Endothelial cell of umbilical vein (primary cell): ENCODE results near the gene UPK3A. TPM values are rescaled to one million over a fixed set of nuclear protein-coding genes. Genes with fewer than 3 reads are reported as not detected.
"Not testable (repeated sequence)": the region's sequence is repeated elsewhere in the genome, so short reads cannot be mapped to it uniquely, and the experiment has no call there.

Source experiments
- BruUV-seq: library from RNA; stranded (reverse); fragments of 400-500 nt; replicated peaks from 2 replicates; lab custom pipeline; 2021; lab: Mats Ljungman, UMichigan
- CTCF ChIA-PET: fragments of 300-600, 350-600 bp; sonication (Branson Sonifier 250); formaldehyde crosslinking; loops from one replicate; lab custom pipeline; 2021; ENCODE audit warnings: antibody characterized with exemption, inconsistent platforms; lab: Charles Lee
- POLR2A ChIA-PET: fragments of 300-600, 350-600 bp; sonication (Branson Sonifier 250); formaldehyde crosslinking; loops from one replicate; lab custom pipeline; 2021; ENCODE audit warnings: antibody characterized with exemption, inconsistent platforms; lab: Charles Lee
- DNase-seq: peaks from one replicate; pipeline ENCODE4 v3.0.0-alpha.2; 2011; ENCODE audit warnings: low read depth, low spot score
- FAIRE-seq: peaks from 2 replicates; lab custom pipeline; 2011; peaks lifted over from hg19 to GRCh38; lab: Jason Lieb, UNC
- H2AFZ ChIP-seq: 2 replicates; pipeline ENCODE4 v1.6.0; 2012; ENCODE audit warnings: low read depth, low read length, control low read depth, inconsistent platforms
- H3K27ac ChIP-seq: 2 replicates; pipeline ENCODE4 v1.5.1; 2011; ENCODE audit warnings: low read depth, mild to moderate bottlenecking, control low read depth, low read length, moderate library complexity; ENCODE audit not compliant: insufficient read depth
- H3K27me3 ChIP-seq, 2 experiments: 2 replicates each; pipeline versions ENCODE4 v1.6.0 to v1.6.1; 2011; ENCODE audit warnings: low read length in 2 of 2, mixed read lengths in 1 of 2; ENCODE audit not compliant: control insufficient read depth in 2 of 2, insufficient read depth in 2 of 2
- H3K36me3 ChIP-seq, 2 experiments: 2 replicates in 1 of 2; 3 replicates in 1 of 2; pipeline ENCODE4 v1.5.1; 2011; ENCODE audit warnings: low read length in 2 of 2, mild to moderate bottlenecking in 1 of 2, moderate library complexity in 1 of 2; ENCODE audit not compliant: control insufficient read depth in 2 of 2, insufficient read depth in 2 of 2; ENCODE audit errors: extremely low read depth in 1 of 2
- H3K4me1 ChIP-seq: 3 replicates; pipeline ENCODE4 v1.5.1; 2011; ENCODE audit warnings: mild to moderate bottlenecking, low read length; ENCODE audit not compliant: control insufficient read depth, insufficient read depth; ENCODE audit errors: extremely low read depth
- H3K4me2 ChIP-seq: 2 replicates; pipeline ENCODE4 v1.6.1; 2011; ENCODE audit warnings: low read length, control low read depth, mixed read lengths; ENCODE audit not compliant: insufficient read depth
- H3K4me3 ChIP-seq, 3 experiments: fragments of 200-600 bp in 1 of 3; sonication (generic), shearing (Covaris generic) in 1 of 3; replicated peaks in 1 of 3; 2 replicates each; pipeline ENCODE4 v1.5.1; 2011 to 2016; ENCODE audit warnings: control low read depth in 3 of 3, low read length in 3 of 3, mild to moderate bottlenecking in 2 of 3, inconsistent platforms in 1 of 3, low read depth in 1 of 3, moderate library complexity in 1 of 3; ENCODE audit not compliant: insufficient read depth in 1 of 3
- H3K79me2 ChIP-seq: 2 replicates; pipeline ENCODE4 v1.6.0; 2012; ENCODE audit warnings: low read length, inconsistent platforms; ENCODE audit not compliant: control insufficient read depth, insufficient read depth
- H3K9ac ChIP-seq: replicated peaks from 2 replicates; pipeline ENCODE3; 2011; ENCODE audit warnings: low read length, control low read depth; ENCODE audit not compliant: insufficient read depth; ENCODE audit errors: extremely low read depth
- H3K9me1 ChIP-seq: replicated peaks from 3 replicates; pipeline ENCODE4 v1.6.0; 2011; ENCODE audit warnings: mild to moderate bottlenecking, low read length; ENCODE audit not compliant: control insufficient read depth, insufficient read depth; ENCODE audit errors: extremely low read depth
- H3K9me3 ChIP-seq: replicated peaks from 2 replicates; pipeline ENCODE4 v1.5.1; 2012; ENCODE audit warnings: low read length, inconsistent platforms; ENCODE audit not compliant: control insufficient read depth, insufficient read depth
- H4K20me1 ChIP-seq: replicated peaks from 2 replicates; pipeline ENCODE3; 2011; ENCODE audit warnings: mild to moderate bottlenecking, low read length; ENCODE audit not compliant: control insufficient read depth, insufficient read depth; ENCODE audit errors: extremely low read depth
- EZH2 ChIP-seq: IDR thresholded peaks from 2 replicates; pipeline ENCODE4 v1.6.1; 2012; ENCODE audit warnings: borderline replicate concordance, low read depth, mild to moderate bottlenecking, moderate library complexity, low read length, inconsistent platforms; ENCODE audit not compliant: severe bottlenecking
- FOS ChIP-seq: IDR thresholded peaks from 2 replicates; pipeline ENCODE4 v1.6.1; 2011; ENCODE audit warnings: mild to moderate bottlenecking, low read length, moderate library complexity, borderline replicate concordance; ENCODE audit not compliant: insufficient read depth
- GATA2 ChIP-seq: IDR thresholded peaks from 2 replicates; pipeline ENCODE4 v1.7.0; 2011; ENCODE audit warnings: low read depth, mild to moderate bottlenecking, moderate library complexity, mixed read lengths, low read length; ENCODE audit not compliant: insufficient read length, insufficient read depth
- POLR2AphosphoS5 ChIP-seq: IDR thresholded peaks from 2 replicates; pipeline ENCODE4 v1.6.1; 2012; ENCODE audit warnings: low read depth, mild to moderate bottlenecking, control low read depth, low read length, moderate library complexity; ENCODE audit not compliant: insufficient read depth
- dilution Hi-C: fragments of 300-500 bp; cut with MboI; formaldehyde crosslinking; loops from one replicate; pipeline ENCODE4 v1.15.0; 2019; ENCODE audit warnings: low sequenced_read_pairs; ENCODE audit not compliant: extremely low pct_ligation_motif_present
- intact Hi-C: fragments of 100-400 bp; cut with micrococcal nuclease; formaldehyde crosslinking; loops from one replicate; pipeline ENCODE4 v1.10.0; 2022
- polyA plus RNA-seq, 4 experiments: library from polyadenylated mRNA; depleted of rRNA in 3 of 4; stranded (reverse) in 3 of 4; unstranded in 1 of 4; fragments of >200 nt; gene quantifications; 2 replicates each; pipeline versions ENCODE4 v1.2.1 to v1.2.3, GENCODE V29; 2011 to 2012; ENCODE audit warnings: missing spikeins in 1 of 4
- total RNA-seq: library from RNA; stranded (reverse); gene quantifications from 2 replicates; pipeline ENCODE4 v1.2.3, GENCODE V29; 2021

UPK3A gene
- total and polyA plus RNA-seq, 2 donors (not counting 3 experiments of a cell fraction or from before 2014, with no cell fraction given) = not detected

DNA sequence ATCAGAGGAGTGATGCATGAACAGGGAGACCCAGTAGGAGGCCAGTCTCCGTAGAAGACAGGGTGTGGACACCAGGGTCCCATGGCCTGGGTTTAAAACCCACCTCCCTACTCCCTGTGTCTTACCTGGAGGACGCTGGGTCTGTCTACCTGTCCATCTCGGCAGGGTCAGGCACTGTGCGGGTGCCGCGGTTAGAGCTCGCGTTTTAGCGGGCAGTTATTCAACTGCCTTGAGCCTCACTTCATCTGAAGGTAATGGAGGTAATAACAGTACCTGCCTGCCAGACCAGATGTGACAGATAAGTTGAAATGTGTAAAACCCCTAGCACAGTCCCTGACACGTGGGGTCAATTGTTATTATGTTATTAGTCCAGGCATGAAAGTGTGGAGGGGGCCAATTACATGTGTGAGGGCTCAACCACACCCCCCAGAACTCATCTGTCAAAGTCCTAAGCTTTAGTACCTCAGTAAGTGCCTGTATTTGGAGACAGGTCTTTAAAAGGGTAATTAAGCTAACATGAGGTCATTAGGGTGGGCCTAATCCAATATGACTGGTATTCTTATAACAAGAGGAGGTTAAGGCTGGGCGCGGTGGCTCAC is 8.1 kb upstream of the UPK3A start:
- Histone ChIP-seq H3K79me2 (no peaks in the 10 kb centered on the region), H3K9me3 (no peaks in the 10 kb centered on the region), H2AFZ (no peak overlapping the region), H3K36me3 (no peaks in the 10 kb centered on the region), H3K27ac (no peak overlapping the region), H3K4me1 (peaks cover 10% of the 10 kb centered on the region), H3K4me2 (no peak overlapping the region), H4K20me1 (no peaks in the 10 kb centered on the region), H3K27me3 (no peaks in the 10 kb centered on the region), H3K4me3 (no peak overlapping the region), H3K9ac (no peak overlapping the region), H3K9me1 (no peaks in the 10 kb centered on the region)
- ChIA-PET CTCF (interaction anchor here (1.1 kb wide), 1 partner anchor 31 kb away, joined by 3 read pairs; no protein-coding TSS in a partner anchor), POLR2A (no interaction called here)
- intact Hi-C loops = no loop called here
- FAIRE-seq (no peak), DNase-seq (no peak)
- TF ChIP-seq EZH2 (no peak), POLR2AphosphoS5 (no peak), GATA2 (no peak), FOS (no peak)
- no TSS peak for BruUV-seq
- dilution Hi-C loops = loop anchor here (10.0 kb wide), 1 partner anchor 98 kb away; no protein-coding TSS in a partner anchor

DNA sequence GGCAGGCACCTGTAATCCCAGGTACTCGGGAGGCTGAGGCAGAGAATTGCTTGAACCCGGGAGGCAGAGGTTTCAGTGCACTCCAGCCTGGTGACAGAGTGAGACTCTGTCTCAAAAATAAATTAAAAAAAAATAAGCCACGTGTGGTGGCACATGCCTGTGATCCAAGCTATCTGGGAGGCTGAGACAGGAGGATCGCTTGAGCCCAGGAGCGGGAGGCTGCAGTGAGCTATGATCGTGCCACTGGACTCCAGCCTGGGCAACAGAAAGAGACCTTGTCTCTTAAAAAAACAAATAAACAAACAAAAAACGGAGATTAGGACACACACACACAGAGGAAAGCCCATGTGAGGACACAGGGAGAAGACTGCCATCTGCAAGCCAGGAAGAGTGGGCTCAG is 7.0 kb upstream of the UPK3A start:
- H3K9ac ChIP-seq, FAIRE-seq, H3K36me3 ChIP-seq, H2AFZ ChIP-seq, H3K79me2 ChIP-seq, intact Hi-C loops, POLR2A ChIA-PET, BruUV-seq, H3K27me3 ChIP-seq, H3K9me3 ChIP-seq, H3K4me1 ChIP-seq, H3K4me2 ChIP-seq, H4K20me1 ChIP-seq, H3K4me3 ChIP-seq, H3K27ac ChIP-seq, CTCF ChIA-PET, H3K9me1 ChIP-seq, DNase-seq: not testable (repeated sequence)
- dilution Hi-C loops = loop anchor here (10.0 kb wide), 1 partner anchor 97 kb away; no protein-coding TSS in a partner anchor
